HepG2 (cell line): Measurements from ENCODE around the gene SIRT7. TPM values are rescaled to one million over a fixed set of nuclear protein-coding genes. Genes with fewer than 3 reads are reported as not detected.

ENCODE experiments used
- ATF2 ChIP-seq: sonication (generic); formaldehyde crosslinking; IDR thresholded peaks from 2 replicates; pipeline ENCODE4 v1.4.0; 2020; ENCODE audit warnings: missing genetic modification reagents
- CENPT ChIP-seq: sonication (generic); formaldehyde crosslinking; IDR thresholded peaks from 2 replicates; pipeline ENCODE4 v1.8.0; 2022; ENCODE audit warnings: low read depth, mild to moderate bottlenecking, moderate library complexity, missing genetic modification reagents
- EP300 ChIP-seq, 3 experiments: sonication (generic) in 1 of 3; formaldehyde crosslinking in 1 of 3; IDR thresholded peaks; 2 replicates each; pipeline versions ENCODE4 v1.5.1 to v1.6.1; 2011 to 2020; ENCODE audit warnings: low read depth in 2 of 3, low read length in 2 of 3, borderline replicate concordance in 1 of 3, improper control_type of control experiment in 1 of 3, mild to moderate bottlenecking in 1 of 3, missing genetic modification reagents in 1 of 3, moderate library complexity in 1 of 3
- FOXO4 ChIP-seq: sonication (generic); formaldehyde crosslinking; conservative IDR thresholded peaks from 2 replicates; pipeline ENCODE4 v1.8.1; 2023; ENCODE audit warnings: missing genetic modification reagents
- GZF1 ChIP-seq: sonication (generic); formaldehyde crosslinking; IDR thresholded peaks from 2 replicates; pipeline ENCODE4 v1.5.1; 2020; ENCODE audit warnings: mild to moderate bottlenecking, missing genetic modification reagents
- HMGA1 ChIP-seq: sonication (generic); formaldehyde crosslinking; conservative IDR thresholded peaks from 2 replicates; pipeline ENCODE4 v1.4.0; 2020; ENCODE audit warnings: missing genetic modification reagents
- KLF13 ChIP-seq: sonication (generic); formaldehyde crosslinking; IDR thresholded peaks from 2 replicates; pipeline ENCODE4 v1.4.0; 2020; ENCODE audit warnings: mild to moderate bottlenecking, missing genetic modification reagents
- MAZ ChIP-seq, 2 experiments: sonication (generic) in 1 of 2; formaldehyde crosslinking in 1 of 2; IDR thresholded peaks; 2 replicates each; pipeline versions ENCODE4 v1.5.0 to v1.6.1; 2012 to 2020; ENCODE audit warnings: low read depth in 2 of 2, mild to moderate bottlenecking in 2 of 2, borderline replicate concordance in 1 of 2, improper control_type of control experiment in 1 of 2, low read length in 1 of 2, missing genetic modification reagents in 1 of 2, moderate library complexity in 1 of 2
- NCOA2 ChIP-seq: sonication (generic); formaldehyde crosslinking; IDR thresholded peaks from 2 replicates; pipeline ENCODE4 v1.8.0; 2022; ENCODE audit warnings: inconsistent platforms
- ONECUT2 ChIP-seq: sonication (generic); formaldehyde crosslinking; IDR thresholded peaks from 2 replicates; pipeline ENCODE4 v1.4.0; 2020; ENCODE audit warnings: missing genetic modification reagents
- SAFB2 ChIP-seq: sonication (generic); formaldehyde crosslinking; IDR thresholded peaks from 2 replicates; pipeline ENCODE4 v1.5.1; 2020; ENCODE audit warnings: missing genetic modification reagents, low read depth, mild to moderate bottlenecking, borderline replicate concordance
- TAF15 ChIP-seq: fragments of 200-400 bp; formaldehyde crosslinking; IDR thresholded peaks from one replicate; pipeline ENCODE4 v1.6.1; 2018; ENCODE audit warnings: mild to moderate bottlenecking, low read depth, low read length; ENCODE audit not compliant: poor library complexity, severe bottlenecking
- THAP11 ChIP-seq: IDR thresholded peaks from 2 replicates; pipeline ENCODE4 v1.6.1; 2016; ENCODE audit warnings: missing biosample characterization, missing genetic modification reagents
- ZFP90 ChIP-seq: sonication (generic); formaldehyde crosslinking; IDR thresholded peaks from 2 replicates; pipeline ENCODE4 v1.8.0; 2022; ENCODE audit warnings: missing genetic modification reagents, mild to moderate bottlenecking, inconsistent platforms, borderline replicate concordance
- ZKSCAN5 ChIP-seq: sonication (generic); formaldehyde crosslinking; IDR thresholded peaks from 2 replicates; pipeline ENCODE4 v1.5.1; 2020; ENCODE audit warnings: mild to moderate bottlenecking, missing genetic modification reagents
- ZNF205 ChIP-seq: IDR thresholded peaks from 2 replicates; pipeline ENCODE4 v1.6.1; 2018; ENCODE audit warnings: missing biosample characterization, missing genetic modification reagents
- ZNF350 ChIP-seq: sonication (generic); formaldehyde crosslinking; IDR thresholded peaks from 2 replicates; pipeline ENCODE4 v1.4.0; 2020; ENCODE audit warnings: mild to moderate bottlenecking, low read depth, missing genetic modification reagents, borderline replicate concordance
- ZNF484 ChIP-seq: sonication (generic); formaldehyde crosslinking; IDR thresholded peaks from 2 replicates; pipeline ENCODE4 v1.5.1; 2020; ENCODE audit warnings: mild to moderate bottlenecking, low read depth, missing genetic modification reagents, borderline replicate concordance
- ZNF607 ChIP-seq: sonication (generic); formaldehyde crosslinking; IDR thresholded peaks from 2 replicates; pipeline ENCODE4 v1.5.1; 2020; ENCODE audit warnings: missing genetic modification reagents, mild to moderate bottlenecking, borderline replicate concordance
- ZNF616 ChIP-seq: sonication (generic); formaldehyde crosslinking; IDR thresholded peaks from 2 replicates; pipeline ENCODE4 v1.5.0; 2020; ENCODE audit warnings: low read depth, mild to moderate bottlenecking, missing genetic modification reagents
- ZNF703 ChIP-seq: sonication (generic); formaldehyde crosslinking; IDR thresholded peaks from 2 replicates; pipeline ENCODE4 v1.5.1; 2020; ENCODE audit warnings: missing genetic modification reagents, mild to moderate bottlenecking, moderate library complexity, borderline replicate concordance
- ZNF740 ChIP-seq: sonication (generic); formaldehyde crosslinking; IDR thresholded peaks from 2 replicates; pipeline ENCODE4 v1.4.0; 2020; ENCODE audit warnings: missing genetic modification reagents
- ZNF788 ChIP-seq: sonication (generic); formaldehyde crosslinking; IDR thresholded peaks from 2 replicates; pipeline ENCODE4 v1.5.0; 2020; ENCODE audit warnings: mild to moderate bottlenecking, missing genetic modification reagents, borderline replicate concordance
- ZNF790 ChIP-seq: sonication (generic); formaldehyde crosslinking; IDR thresholded peaks from 2 replicates; pipeline ENCODE4 v1.8.0; 2022; ENCODE audit warnings: missing genetic modification reagents, mild to moderate bottlenecking, borderline replicate concordance
- ZZZ3 ChIP-seq: sonication (generic); formaldehyde crosslinking; IDR thresholded peaks from 2 replicates; pipeline ENCODE4 v1.4.0; 2020; ENCODE audit warnings: missing genetic modification reagents, mild to moderate bottlenecking, borderline replicate concordance
- polyA plus RNA-seq, 8 experiments: library from polyadenylated mRNA; depleted of rRNA in 3 of 8; stranded (reverse) in 7 of 8; unstranded in 1 of 8; fragments of >200 nt; fragmentation: Illumina TruSeq in 4 of 8; extraction: Trizol in 4 of 8; gene quantifications; 2 replicates each; pipeline versions ENCODE4 v1.2.1 to v1.2.3, GENCODE V29; 2011 to 2016; ENCODE audit warnings: low read depth in 4 of 8, missing spikeins in 1 of 8, mixed read lengths in 1 of 8; ENCODE audit not compliant: insufficient read depth in 1 of 8
- total RNA-seq, 5 experiments: library from RNA; depleted of rRNA; stranded (reverse); fragments of >200 nt; fragmentation: Illumina TruSeq; extraction: Trizol; gene quantifications; 2 replicates each; pipeline ENCODE4 v1.2.3, GENCODE V29; 2016; ENCODE audit warnings: low read depth in 1 of 5

The SIRT7 gene
- total and polyA plus RNA-seq, 2 of the 13 experiments (the other 11 are each of a cell fraction or from before 2014, with no cell fraction given): 8.3 to 24.8 TPM

GRCh38 chr17:81909966-81910839, 7.8 kb downstream of the SIRT7 start (continued):
- TF ChIP-seq ATF2 (CRISPR knock-in tag): peak; percentile 44; the same call in 1 of the 2 replicates
- TF ChIP-seq ZNF350 (CRISPR knock-in tag): peak; percentile 95
- TF ChIP-seq GZF1 (CRISPR knock-in tag): no peak; the same call in 1 of the 2 replicates
- TF ChIP-seq ZNF616 (CRISPR knock-in tag): peak; percentile 34; the same call in 1 of the 2 replicates
- TF ChIP-seq HMGA1 (CRISPR knock-in tag): no peak
- TF ChIP-seq KLF13 (CRISPR knock-in tag): peak; percentile 42; the same call in 1 of the 2 replicates
- peak; percentile 57; the same call in 1 of the 2 replicates for TF ChIP-seq ZNF205 (CRISPR knock-in tag)
- no peak for TF ChIP-seq ZNF790
- peak; percentile 63; the same call in 1 of the 2 replicates for TF ChIP-seq ZNF740 (CRISPR knock-in tag)
- TF ChIP-seq ZZZ3 (CRISPR knock-in tag): peak; percentile 82
- no peak for TF ChIP-seq ZKSCAN5 (CRISPR knock-in tag)
- peak; percentile 59; the same call in 1 of the 2 replicates for TF ChIP-seq SAFB2 (CRISPR knock-in tag)
- 0 out of 2 replicates have a peak, but pooled peaks have one; percentile 93 for TF ChIP-seq FOXO4 (CRISPR knock-in tag)
- peak; percentile 83; the same call in 1 of the 2 replicates for TF ChIP-seq ZNF788 (CRISPR knock-in tag)
- peak; percentile 90; the same call in 1 of the 2 replicates for TF ChIP-seq ZFP90
- peak; percentile 88 for TF ChIP-seq NCOA2 (CRISPR knock-in tag)
- peak; percentile 40; the same call in 1 of the 2 replicates for TF ChIP-seq CENPT (CRISPR knock-in tag)
- TF ChIP-seq MAZ (IDR thresholded peaks at IDR 0.05; ENCODE audit: borderline replicate concordance, low read depth, low read length): peak; percentile 84
- TF ChIP-seq MAZ (CRISPR knock-in tag; IDR thresholded peaks at IDR 0.05; ENCODE audit: low read depth): peak; percentile 85
- peak; percentile 34; the same call in 1 of the 2 replicates for TF ChIP-seq ONECUT2 (CRISPR knock-in tag)
- TF ChIP-seq ZNF484 (CRISPR knock-in tag): no peak
- peak; percentile 72 to 79; a peak in 3 of 4 replicates for TF ChIP-seq EP300 (IDR thresholded peaks at IDR 0.05; ENCODE audit: low read depth in 2 of 2, low read length in 2 of 2)
- TF ChIP-seq EP300 (CRISPR knock-in tag; IDR thresholded peaks at IDR 0.05; ENCODE audit: borderline replicate concordance): peak; percentile 75
- TF ChIP-seq THAP11: peak; percentile 83
- no peak for TF ChIP-seq ZNF703 (CRISPR knock-in tag)
- TF ChIP-seq TAF15: no peak
- peak; percentile 55; the same call in 1 of the 2 replicates for TF ChIP-seq ZNF607 (CRISPR knock-in tag)
